Fibroblast of the conjunctiva (primary cell): ENCODE data around the gene GLO1.
A peak's percentile ranks its signal among the peaks of the same experiment; 100 is the strongest.

Source experiments
- DNase-seq: peaks from one replicate; pipeline ENCODE4 v3.0.0-alpha.2; 2010; ENCODE audit warnings: low read depth

GLO1 gene

GRCh38 chr6:38658418-38659167 is 44.4 kb downstream of the GLO1 start:
- no peak for DNase-seq

- DNase-seq: no peak
Observed at GRCh38 chr6:38656896-38657295, 46.0 kb downstream of the GLO1 start.

- DNase-seq: no peak
Observed at GRCh38 chr6:38654263-38654662, 48.7 kb downstream of the GLO1 start.

GRCh38 chr6:38651121-38651784 is 51.7 kb downstream of the GLO1 start:
- no peak for DNase-seq

- no peak for DNase-seq
Observed at GRCh38 chr6:38650207-38650752, 52.7 kb downstream of the GLO1 start.

- DNase-seq: no peak
Observed at GRCh38 chr6:38649744-38650143, 53.2 kb downstream of the GLO1 start.

- no peak for DNase-seq
Observed at GRCh38 chr6:38648629-38649028, 54.3 kb downstream of the GLO1 start.

- DNase-seq: no peak
Observed at GRCh38 chr6:38646166-38646878, 56.6 kb downstream of the GLO1 start.

GRCh38 chr6:38644951-38645350 is 58.0 kb downstream of the GLO1 start:
- DNase-seq: no peak

- DNase-seq: no peak
Observed at GRCh38 chr6:38640216-38640909, 62.6 kb downstream of the GLO1 start.

- DNase-seq: peak; percentile 35
Observed at GRCh38 chr6:38639498-38640215, 63.3 kb downstream of the GLO1 start, which contains the start of gene BTBD9. Gene BTBD9, minus strand, starts transcription at chr6:38639929.

- DNase-seq: no peak
Observed at GRCh38 chr6:38638941-38639497, 63.9 kb downstream of the GLO1 start.

GRCh38 chr6:38637756-38638155 is 65.2 kb downstream of the GLO1 start:
- DNase-seq: no peak

- DNase-seq: no peak
Observed at GRCh38 chr6:38636027-38636426, 66.9 kb downstream of the GLO1 start.

- DNase-seq: no peak
Observed at GRCh38 chr6:38634518-38634917, 68.4 kb downstream of the GLO1 start.

- no peak for DNase-seq
Observed at GRCh38 chr6:38632490-38632889, 70.5 kb downstream of the GLO1 start.

GRCh38 chr6:38631186-38631783 is 71.7 kb downstream of the GLO1 start:
- no peak for DNase-seq
